ENCODE results near the gene AFAP1L2.

AFAP1L2 gene

DNA sequence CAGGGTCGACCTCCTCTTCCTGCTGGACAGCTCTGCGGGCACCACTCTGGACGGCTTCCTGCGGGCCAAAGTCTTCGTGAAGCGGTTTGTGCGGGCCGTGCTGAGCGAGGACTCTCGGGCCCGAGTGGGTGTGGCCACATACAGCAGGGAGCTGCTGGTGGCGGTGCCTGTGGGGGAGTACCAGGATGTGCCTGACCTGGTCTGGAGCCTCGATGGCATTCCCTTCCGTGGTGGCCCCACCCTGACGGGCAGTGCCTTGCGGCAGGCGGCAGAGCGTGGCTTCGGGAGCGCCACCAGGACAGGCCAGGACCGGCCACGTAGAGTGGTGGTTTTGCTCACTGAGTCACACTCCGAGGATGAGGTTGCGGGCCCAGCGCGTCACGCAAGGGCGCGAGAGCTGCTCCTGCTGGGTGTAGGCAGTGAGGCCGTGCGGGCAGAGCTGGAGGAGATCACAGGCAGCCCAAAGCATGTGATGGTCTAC is 118.3 kb downstream of the AFAP1L2 start:
- DNase-seq, result no peak

GRCh38 chr10:114284346-114285071 is 119.8 kb downstream of the AFAP1L2 start:
- no peak for DNase-seq

DNA sequence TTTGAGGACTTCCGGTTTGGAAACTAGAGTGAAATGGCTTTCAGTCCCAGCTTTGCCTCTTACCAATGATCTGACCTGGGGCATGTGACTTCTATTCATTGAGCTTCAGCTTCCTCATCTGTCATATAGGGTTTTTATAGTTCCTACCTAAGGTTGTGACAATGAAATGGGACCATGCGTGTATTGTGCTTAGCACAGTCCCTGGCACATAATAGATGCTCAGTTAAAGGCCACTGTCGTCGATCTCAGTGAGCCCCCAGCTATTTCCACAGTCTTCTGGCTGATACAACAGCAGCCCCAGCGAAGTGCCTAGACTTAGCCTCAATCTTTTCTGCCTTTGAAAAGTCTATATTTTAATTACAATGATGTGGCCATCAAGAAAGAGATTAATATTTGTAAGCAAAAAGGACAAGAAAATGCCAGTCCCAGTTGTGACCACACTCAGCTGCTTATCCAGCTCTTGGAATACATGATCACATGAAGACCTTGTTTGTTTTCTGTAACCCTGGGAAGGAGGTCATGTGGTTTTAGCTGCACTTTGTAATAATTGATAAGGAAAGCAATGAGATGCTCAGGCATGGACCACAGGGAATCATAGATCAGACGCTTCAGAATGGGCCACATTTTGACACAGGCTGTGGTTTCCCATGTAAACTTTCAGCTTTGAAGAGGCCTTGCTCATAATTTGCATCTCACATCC is 120.6 kb downstream of the AFAP1L2 start:
- no peak for DNase-seq

GRCh38 chr10:114283091-114283490 is 121.2 kb downstream of the AFAP1L2 start:
- DNase-seq, result no peak

DNA sequence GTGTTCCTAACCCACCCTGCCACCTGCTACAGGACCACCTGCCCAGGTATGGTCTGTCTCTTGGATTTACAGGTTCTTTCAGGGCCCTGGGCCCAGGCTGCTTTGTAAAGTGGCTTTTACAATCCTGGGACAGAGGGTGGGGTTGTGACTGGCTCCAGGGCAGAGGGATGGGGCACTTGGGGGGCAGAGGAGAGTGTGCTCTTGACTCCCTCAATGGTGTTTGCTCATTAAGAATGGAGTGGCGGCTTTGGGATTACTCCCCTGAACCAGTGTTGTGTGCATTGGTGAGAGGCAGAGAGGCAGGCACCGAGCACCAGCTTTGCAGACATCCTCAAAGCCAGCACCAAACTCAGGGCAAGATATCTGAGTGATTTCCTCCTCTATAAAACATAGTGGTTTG is 121.8 kb downstream of the AFAP1L2 start:
- no peak for DNase-seq

- no peak for DNase-seq
Measured at GRCh38 chr10:114281461-114281860, 122.8 kb downstream of the AFAP1L2 start.

- DNase-seq, result no peak
Measured at GRCh38 chr10:114281006-114281405, 123.3 kb downstream of the AFAP1L2 start.

DNA sequence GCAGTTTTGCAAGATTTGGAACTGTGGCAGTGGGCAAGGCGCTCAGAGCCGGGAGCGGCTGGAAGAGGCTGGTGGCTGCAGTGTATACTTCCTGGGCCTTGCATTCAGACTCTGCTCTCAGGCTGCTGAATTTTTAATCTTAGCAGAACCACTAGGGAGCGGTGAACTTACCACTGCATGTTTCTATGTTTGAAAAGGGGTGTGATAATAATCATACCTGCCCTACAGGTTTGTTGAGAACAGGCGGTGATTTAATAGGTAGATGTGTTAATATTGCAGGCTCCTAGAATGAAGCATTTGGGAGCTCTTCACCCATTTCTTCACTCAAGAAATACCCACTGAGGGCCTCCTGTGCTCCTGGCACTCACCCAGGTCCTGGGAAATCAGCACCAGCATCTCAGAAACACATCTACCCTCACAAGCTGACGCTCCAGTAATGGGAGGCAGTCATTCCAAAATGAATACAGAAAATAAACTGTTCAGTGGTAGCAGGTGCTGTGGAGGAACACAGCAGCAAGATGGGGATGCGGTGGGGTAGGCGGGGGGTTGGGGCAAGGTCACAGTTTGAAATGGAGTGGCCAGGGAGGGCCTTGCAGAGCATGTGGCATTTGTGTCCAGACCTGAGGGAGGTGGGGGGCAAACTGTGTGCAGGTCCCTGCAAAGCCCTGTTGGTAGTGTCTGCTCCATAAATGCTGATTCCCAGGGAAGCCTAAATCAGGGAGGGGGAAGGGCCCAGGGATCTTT is 124.2 kb downstream of the AFAP1L2 start:
- no peak for DNase-seq

GRCh38 chr10:114279289-114279688 is 125.0 kb downstream of the AFAP1L2 start:
- no peak for DNase-seq

DNA sequence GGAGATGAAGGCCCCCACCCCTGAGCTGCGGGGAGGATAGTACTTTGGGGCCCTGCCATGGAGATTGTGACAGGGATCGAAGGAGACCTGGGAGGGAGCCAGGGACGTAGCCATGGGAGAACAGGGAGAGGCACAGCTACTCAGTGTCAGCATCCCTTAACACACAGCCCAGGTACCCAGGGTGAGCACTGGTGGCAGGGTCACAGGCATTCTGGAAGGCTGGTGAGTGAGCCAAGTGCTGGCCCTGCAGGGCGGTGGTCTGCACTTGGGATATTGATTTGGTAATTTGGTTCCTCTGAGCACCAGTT is 125.5 kb downstream of the AFAP1L2 start:
- DNase-seq, result no peak

GRCh38 chr10:114278140-114278883 is 126.0 kb downstream of the AFAP1L2 start:
- no peak for DNase-seq

- no peak for DNase-seq
Measured at GRCh38 chr10:114276671-114277070, 127.6 kb downstream of the AFAP1L2 start.

DNA sequence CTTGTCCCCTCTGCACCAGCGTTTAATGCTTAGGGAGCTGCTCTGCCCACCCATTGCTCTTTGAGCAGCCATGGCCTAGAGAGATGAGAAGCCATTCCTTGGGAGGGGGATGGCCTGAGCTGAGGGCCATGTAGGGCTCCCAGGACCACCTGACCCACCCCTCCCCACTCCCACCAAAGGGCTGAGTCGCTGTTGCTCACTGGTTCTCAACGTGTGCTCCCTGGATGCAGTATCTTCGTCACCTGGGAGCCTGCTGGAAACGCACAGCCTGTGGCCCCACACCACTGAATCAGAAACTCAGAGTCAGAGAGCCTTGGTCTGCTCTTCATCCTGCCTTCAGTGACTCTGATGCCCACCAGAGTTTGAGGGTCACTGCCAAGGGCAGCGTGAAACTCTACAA is 128.2 kb downstream of the AFAP1L2 start:
- no peak for DNase-seq

- no peak for DNase-seq
Measured at GRCh38 chr10:114274616-114275453, 129.5 kb downstream of the AFAP1L2 start.

DNA sequence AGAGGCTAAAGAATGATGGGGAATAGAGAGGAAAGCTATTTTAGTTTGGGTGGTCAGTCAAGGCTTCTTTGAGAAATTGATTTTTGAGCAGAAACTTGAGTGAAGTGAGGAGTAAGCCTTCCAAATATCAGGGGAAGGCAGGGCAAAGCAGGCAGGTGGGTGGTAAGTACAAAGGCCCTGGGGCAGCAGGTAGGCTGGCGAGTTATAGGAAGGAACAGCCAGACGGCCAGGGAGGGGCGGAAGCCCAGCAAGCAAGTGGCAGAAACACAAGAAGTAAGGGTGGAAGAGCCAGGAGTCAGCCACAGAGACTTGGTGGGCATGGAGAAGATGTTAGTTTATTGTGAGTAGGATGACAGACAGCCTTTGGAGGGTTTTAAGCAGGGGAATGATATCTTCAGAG is 130.4 kb downstream of the AFAP1L2 start:
- no peak for DNase-seq

DNA sequence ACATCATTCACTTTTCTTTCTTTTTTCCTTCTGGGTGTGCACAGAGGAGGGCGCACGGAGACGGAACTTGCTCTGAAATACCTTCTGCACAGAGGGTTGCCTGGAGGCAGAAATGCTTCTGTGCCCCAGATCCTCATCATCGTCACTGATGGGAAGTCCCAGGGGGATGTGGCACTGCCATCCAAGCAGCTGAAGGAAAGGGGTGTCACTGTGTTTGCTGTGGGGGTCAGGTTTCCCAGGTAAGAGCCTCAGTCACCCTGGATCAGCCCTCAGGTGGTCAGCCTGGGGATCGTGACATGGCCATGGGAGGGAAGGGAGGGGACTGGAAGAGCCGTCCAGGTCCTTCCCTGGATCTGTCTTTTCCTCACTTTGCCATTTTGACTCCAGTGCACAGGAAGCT is 131.6 kb downstream of the AFAP1L2 start:
- no peak for DNase-seq

- DNase-seq, result no peak
Measured at GRCh38 chr10:114271779-114272167, 132.5 kb downstream of the AFAP1L2 start.

DNA sequence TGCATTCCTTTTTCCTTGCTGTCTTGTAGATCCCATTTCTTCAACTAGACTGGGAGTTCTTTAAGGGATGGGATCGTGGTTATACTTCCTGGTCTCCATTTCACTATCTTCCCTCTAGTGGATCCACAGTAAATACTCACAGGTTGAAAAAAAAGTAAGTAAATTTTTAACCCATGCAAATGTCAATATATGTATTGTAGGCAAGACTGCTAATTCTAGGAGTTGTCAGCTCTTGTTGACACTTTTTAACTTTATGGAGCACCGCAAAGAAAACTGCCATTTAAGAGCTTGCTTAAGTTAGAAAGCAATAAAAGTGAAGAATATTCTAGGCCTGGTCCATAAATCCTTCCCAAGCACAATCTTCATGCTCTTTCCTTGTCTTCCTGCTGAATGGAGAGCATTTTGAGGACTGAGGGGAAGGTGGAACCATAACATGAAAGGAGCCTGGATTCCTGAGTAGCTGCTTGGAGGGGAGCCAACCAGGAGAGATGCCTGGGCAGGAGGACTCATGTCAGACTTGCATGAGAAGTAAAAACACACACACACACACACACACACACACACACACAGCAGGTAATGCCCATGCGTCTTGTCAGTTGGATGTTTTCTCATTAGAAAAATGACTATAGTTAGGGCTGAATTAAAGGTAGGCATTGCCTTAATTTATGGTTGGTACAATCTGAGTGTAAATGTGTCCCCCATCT is 133.1 kb downstream of the AFAP1L2 start:
- no peak for DNase-seq

DNA sequence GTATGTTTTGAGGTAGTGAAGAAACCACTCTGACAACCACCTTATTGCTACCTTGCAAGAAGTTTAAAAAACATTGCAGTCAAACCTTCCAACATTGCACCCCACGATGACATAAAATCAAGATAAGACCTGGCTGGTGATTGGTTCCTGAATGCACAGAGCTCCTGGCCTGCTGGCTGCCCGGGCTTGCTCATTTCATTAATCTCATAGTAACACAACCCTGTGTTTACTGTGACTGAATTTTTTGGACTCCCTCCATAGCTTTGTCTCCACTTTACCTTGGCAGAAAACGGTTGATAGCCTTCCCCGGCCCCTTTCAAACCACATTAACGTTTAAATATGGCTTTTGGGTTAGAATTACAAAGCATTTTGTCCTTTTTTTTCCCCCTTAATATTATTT is 137.8 kb downstream of the AFAP1L2 start:
- no peak for DNase-seq

DNA sequence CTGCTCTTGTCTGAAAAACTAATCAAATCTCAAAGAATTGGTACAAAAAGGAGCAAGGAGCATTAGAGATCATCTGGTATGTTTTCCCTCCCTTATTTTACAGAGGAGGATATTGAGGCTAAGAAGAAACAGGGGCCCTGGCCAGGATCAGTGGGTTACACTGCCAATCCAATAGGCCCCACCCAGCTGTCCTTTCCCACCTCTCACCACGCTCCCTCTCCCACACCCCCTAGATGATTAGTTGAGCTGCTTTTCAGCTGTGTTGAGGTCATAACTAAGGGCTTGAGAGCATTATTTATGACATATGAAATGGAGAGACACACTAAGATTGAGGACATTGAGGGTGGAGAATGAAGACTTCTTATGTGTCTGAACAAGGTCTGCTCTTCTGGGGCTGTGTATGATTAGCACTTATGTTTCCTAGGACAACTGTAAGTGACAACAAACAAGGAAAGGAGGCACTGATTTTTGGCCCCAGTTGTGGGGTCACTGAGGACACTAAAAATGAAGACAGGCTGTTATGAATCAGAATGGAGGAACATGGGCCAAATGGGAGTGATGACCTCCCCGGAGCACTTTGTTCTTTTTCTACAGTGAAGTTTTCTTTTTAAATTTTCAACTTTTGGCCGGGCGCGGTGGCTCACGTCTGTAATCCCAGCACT is 138.8 kb downstream of the AFAP1L2 start:
- no peak for DNase-seq

GRCh38 chr10:114262496-114262895 is 141.8 kb downstream of the AFAP1L2 start:
- DNase-seq, result no peak
